Measurements from ENCODE around the gene PLN.

The PLN gene

DNA sequence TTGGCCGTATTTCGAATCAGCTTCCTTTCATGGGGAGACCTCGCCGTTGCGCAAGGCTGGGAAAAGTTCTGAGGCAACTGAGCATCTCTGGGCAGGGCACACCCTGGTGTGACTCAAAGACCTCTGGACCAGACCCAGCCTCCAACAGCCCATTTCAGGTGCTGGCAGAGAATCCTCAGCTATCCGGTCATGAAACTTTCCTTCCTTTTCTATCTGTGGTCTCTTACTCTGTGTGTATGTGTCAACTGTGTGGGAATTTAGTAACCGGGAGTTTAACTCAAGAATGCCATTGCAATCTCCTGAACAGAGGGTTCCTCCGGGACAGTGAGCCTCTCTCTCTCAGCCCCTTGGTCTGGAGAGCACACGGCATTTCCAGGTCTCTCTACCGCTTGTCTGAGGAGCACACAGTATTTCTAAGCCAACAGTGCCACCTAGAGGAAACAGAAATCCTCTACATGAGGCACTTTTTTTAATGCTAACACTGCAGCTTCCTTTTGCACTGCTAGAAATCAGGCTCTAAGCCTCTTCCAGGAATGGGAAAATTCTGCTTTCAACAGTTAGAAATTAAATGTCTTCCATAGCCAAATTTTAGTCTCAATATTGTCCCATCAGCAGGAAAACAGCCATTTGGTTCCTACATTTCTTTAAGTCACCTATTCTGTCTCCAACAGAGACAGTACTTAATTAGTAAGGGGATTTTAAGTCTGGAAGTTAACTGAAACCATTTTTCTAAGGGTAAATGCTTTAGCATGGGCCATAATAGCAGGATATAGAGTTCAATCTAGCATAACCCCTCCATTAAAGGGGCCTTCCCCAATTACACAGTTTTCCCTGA is 32.7 kb downstream of the PLN start:
- FAIRE-seq, result peak; percentile 56

DNA sequence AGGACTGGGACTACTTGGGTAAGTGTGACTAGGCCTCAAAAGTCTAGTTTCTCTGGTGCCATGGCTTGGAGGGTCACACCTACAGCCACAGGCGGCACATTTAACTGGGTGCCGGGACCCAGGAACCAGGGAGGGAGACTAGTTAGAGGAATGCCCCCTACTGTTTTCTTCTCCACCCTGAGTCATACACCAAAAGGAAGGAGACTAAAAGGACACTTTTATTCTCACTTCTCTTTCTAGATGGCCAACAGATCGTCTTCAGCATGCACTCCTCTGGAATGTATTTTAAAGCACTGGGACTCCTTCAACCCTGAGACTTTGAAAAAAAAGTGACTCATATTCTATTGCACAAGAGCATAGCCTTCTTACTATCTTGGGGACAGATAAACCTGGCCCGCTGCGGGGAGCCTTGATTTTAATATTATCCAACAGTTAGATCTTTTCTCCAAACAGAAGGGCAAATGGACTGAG is 33.4 kb downstream of the PLN start:
- FAIRE-seq, result no peak

DNA sequence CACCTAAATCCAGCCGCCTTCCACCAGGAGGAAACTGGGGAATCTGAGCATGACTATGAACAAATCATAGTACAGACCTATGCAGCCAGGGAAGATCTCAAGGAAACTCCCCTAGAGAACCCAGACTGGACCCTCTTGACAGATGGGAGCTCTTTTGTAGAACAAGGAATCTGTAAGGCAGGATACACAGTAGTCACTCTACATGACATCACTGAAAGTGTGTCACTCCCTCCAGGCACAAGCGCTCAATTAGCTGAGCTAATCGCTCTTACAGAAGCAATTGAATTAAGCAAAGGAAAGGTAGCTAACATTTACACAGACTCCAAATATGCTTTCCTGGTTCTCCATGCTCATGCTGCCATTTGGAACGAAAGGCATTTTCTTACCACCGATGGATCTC is 36.8 kb downstream of the PLN start:
- no peak for FAIRE-seq

DNA sequence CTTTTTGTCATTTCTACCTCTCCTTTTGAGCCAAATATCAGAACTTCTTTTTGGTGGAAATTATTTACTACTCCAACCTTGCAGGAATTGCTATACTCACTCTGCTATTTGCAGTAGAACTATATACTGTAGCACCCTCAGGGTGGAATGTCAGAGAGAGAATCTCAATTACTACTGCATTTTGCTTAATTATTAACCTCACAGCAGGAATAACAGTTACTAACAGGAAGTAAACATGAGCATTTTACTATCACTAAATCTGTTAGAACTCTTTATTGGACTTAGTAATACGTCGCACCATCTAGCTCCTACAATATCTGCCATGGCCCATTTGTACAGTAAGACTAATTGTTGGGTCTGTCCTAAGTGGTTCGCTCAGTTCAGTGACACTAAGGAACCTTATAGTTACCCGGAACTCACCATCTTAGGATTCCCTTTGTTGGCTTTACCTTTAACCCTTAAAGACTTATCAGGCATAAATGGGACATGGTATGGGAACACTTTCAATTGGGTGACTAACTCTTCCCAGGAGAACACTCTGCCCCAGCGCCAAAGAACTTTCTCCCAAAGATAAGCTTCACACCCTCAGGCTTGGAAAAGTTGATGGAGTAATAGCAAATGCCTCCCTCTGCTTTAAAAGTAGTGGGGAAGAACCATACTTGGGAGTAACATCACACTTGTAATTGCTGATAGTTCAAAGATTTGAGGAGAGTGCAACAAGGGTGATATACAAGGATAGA is 38.8 kb downstream of the PLN start:
- no peak for FAIRE-seq

DNA sequence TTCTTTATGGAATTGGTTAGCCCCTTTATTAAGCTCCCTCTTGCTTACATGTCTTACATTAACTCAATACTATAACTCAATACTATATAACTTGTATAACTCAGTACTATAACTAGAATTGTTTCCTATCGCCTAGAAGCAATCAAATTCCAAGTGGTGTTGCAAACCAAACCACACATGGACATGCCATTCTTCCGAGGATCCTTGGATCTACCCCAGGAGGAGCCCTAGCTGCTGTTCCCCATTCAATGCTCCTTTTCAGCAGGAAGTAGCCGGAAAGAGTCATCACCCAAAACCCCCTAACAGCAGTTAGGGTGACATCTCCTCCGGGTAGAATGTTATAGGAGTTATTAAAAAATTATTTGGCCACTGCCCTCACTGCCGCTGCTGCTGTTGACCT is 40.5 kb downstream of the PLN start:
- no peak for FAIRE-seq

DNA sequence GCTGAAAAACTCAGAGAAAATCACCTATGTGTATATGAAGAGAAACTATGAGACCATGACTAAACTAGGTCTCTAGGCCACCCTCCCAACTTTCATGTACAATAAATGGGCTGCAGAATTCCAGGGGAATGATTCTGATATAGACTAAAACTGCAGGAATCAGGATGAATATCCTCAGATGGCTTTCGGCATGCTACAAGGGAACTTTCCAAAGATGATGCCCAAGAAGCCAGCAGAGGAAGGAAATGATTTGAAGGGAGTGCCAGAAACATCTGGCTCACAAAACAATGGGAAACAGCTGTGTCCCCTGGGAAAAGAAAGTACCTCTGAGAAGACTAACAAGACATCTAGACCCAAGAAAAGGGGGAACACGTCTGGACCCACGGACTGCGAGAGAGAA is 41.1 kb downstream of the PLN start:
- FAIRE-seq, result no peak

DNA sequence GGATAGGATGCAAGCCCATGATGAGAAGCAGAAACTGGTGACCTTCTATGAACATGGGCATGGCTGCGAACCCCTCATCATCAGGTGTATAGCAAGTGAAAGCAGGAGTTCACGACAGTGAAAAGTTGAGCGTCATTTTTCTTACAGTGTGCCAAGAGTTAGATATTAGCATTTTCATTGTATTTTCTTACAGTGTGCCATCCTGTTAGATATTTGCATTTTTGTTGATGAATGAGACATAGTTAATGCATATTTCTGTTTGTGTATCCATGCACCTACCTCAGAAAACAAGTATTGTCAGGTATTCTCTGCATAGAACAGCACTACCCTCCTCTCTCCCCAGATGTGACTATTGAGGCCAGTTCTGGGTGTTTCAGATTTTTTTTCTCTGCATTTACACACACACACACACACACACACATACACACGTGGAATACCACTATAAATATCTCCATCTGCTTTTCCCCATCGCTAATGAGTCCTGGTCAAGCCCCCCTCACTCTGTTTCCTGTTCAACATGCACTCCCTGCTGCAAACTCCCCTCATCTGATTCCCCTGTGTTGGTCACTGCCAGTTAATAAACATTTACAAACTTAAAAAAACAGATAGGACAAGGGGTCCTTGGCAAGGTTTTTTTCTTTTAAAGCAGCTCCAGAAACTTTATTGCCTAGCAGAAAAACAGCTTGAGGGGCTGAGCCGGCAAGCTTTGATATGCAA is 41.7 kb downstream of the PLN start:
- FAIRE-seq, result no peak

DNA sequence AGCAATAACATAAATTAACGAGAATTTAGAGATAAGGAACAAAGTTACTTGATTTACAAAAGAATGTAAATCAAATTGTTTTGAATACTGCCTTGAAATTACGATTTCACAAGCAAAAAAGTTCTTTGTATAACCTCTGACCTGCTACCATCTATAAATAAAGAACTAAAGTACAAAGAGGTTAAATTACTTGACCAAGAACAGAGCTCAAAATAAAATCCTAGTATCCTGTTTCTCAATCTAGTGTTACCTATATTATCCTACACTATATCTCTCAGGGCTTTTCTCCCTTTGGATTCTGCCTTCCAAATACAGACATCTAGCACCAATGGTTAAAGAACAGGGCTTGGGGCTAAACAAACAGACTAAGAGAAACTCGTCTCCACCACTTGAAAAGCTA is 43.8 kb downstream of the PLN start:
- no peak for FAIRE-seq

DNA sequence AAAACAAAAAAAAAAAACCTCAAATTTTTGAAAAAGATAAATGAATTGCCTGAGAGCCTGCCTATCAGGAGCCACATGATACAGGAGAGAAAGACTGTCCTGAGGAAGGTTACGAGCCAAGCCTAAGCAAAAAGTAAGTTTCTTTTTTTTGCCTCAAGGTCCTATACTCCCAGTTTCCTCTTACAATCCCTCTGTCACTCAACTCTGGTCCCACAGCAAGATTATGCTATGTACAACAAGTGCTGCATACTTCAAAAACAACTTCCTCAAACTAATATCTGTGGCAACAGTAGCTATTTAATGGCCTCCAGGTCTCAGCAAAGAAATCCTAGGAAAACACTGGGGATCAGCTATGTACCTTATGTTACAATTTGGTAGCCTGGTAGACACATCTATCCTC is 46.8 kb downstream of the PLN start:
- FAIRE-seq, result no peak

DNA sequence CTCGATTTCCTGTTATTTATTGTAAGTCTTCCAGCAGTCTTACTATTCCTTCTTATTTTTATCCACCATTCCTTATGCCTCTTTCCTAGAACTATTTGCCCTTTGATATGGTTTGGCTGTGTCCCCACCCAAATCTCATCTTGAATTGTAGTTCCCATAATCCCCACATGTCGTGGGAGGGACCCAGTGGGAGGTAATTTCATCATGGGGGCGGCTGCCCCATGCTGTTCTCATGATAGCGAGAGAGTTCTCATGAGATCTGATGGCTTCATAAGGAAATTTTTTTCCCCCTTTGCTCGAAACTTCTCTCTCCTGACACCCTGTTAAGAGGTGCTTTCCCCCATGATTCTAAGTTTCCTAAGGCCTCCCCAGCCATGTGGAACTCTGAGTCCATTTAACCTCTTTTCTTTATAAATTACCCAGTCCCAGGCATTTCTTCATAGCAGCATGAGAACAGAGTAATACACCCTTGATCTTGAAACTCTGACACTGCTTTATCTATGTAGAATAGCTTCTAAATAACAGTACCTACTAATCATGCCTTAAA is 48.8 kb downstream of the PLN start:
- no peak for FAIRE-seq

DNA sequence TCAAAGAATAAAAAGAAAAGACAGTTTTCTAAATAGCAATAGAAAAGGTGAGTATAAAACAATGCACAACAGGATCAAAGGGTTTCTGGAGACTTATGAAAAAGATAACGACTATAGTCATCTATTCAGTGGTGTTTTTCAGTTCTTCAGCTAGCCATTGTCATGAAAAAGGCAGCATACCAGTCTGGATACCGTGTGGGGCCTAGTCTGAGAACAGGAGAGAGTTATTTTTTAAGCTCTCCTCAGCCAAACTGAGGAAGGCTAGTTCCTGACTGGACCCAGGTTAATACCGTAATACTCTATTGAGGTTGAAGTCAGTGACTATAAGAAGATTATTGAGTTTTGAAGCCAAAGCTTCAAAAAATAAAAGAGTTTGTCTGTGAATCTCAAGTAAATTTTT is 49.5 kb downstream of the PLN start:
- no peak for FAIRE-seq

DNA sequence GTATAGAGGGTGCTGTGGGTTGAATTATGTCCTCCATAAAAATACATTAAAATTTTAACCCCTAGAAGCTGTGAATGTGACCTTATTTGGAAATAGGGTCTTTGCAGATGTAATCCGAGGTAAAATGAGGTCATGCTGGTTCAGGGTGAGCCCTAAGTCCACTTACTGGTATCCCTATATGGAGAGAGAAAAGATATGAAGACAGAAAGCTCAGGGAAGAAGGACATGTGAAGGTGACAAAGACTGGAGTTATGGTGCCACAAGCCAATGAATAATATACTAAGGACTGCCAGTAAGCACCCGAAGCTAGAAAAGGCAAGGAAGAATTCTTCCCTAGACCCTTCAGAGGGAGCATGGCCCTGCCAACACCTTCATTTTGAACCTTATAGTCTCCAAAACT is 50.2 kb downstream of the PLN start:
- FAIRE-seq, result no peak

DNA sequence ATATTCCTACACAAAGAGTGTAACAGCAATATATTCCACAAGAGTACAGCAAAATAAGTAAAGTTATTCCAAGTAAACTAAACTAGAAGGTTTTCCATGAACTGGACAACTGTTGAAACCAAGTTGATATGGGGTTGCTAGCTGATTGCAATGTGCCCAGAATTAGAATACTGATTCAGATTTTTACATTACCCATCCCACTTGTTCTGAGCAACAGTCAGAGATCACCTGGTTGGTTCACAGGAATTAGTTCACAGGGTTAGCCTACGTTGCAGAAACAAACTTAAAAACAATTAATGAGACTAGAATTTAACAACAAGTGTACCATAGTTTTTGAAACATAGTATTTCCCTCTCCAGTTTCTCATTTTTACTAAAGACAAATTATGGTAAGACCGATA is 54.2 kb downstream of the PLN start:
- FAIRE-seq, result no peak

DNA sequence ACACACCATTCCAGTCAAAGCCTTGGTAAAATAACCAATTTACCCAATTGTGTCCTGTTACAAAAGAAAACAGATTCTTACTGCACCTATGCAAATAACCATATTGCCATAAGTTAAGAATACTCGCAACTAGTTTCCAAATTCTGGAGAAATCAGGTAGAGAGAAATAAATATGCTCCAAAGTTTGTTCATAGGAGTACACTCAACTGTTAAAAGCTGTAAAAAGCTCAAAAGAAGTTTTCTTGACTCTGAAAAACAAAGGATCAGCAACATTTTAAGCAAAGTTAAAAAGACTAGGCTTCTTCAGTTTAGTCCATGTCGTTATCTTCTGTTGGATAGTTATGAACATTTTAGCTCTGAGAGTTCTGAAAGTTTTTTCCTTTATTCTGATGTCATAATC is 55.3 kb downstream of the PLN start:
- FAIRE-seq, result no peak

DNA sequence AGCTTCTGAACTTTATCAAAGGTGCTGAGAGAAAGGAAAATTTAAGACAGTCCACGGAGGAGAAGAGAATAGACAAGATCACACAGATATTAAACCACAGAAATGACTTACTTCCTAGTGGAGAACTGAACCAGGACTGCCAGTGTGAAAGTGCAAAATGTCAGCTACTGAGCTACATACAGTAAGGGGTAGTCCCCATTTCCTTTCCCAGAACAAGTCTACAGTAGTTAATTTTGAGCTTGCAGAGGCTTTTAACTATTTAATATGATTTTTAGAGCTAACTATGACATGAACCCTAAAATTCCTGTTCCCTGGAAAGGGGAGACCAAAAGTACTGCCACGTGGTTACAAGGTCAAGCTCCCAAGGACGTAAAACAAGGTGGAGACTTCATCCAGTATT is 58.2 kb downstream of the PLN start:
- FAIRE-seq, result no peak

DNA sequence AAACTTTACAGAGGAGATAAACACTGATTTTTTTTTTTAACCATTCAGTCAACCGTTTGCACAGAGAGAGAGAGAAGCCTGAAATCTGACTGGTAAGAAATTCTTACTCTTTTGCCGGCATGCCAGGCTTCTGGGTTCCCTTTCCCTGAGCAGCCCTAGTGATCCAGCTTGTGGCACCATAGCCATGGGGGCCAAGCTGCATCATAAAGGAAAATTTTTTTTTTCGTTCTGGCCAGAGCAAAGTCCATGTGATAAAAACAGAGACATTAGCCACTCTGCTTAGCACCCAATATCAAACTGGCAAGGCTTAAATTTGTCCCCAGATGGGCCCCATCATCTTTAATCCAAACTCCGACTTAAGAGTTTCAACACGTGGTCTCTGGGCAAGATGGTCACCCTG is 58.8 kb downstream of the PLN start:
- no peak for FAIRE-seq
